ENCODE results near the gene MTRF1L.

GRCh38 chr6:153051801-153052200 is 49.3 kb upstream of the MTRF1L start:
- TF ChIP-seq POLR2A (IDR thresholded peaks at IDR 0.05; ENCODE audit: low read depth, low read length) (no peak), POLR2AphosphoS5 (IDR thresholded peaks at IDR 0.05; ENCODE audit: low read depth, low read length) (no peak), TAF1 (IDR thresholded peaks at IDR 0.05; ENCODE audit: borderline replicate concordance, low read depth, low read length) (no peak)
